HG02571 (cell line): Measurements from ENCODE around the gene ZMYND8.
A peak's percentile ranks its signal among the peaks of the same experiment; 100 is the strongest.
"Not testable (repeated sequence)": the region's sequence is repeated elsewhere in the genome, so short reads cannot be mapped to it uniquely, and the experiment has no call there.

Experiments used
- ATAC-seq: cut with Tn5 transposase; IDR thresholded peaks from one replicate; pipeline ENCODE4 v1.9.1; 2021; ENCODE audit warnings: mild to moderate bottlenecking, moderate library complexity; ENCODE audit not compliant: unreplicated experiment

ZMYND8 gene

DNA sequence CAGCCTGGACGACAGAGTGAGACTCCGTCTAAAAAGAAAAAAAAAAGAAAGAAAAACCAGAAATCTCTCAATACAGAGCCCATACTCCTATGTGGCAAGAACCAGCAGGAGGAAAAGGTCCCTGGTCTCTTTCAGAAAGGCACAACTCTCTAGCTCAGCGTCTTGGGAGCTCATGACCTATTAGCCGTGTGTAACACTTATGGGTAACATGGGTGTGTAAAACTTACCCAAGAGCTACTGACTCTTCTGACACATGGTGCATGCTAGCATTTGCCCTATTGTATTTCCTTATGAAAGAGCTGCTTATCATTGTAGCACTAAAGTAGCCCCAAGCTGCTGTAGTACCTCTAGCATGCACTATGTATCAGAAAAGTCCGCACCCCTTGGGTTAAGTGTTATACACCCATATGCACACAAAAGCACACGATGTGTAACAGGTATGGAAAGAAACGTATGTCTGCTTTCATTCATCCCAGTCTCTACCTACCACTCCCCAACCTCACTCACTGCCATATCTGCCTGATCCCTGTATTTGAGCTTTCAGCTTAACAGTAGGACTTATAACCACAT lies 85.4 kb downstream of the ZMYND8 start:
- ATAC-seq, result no peak

DNA sequence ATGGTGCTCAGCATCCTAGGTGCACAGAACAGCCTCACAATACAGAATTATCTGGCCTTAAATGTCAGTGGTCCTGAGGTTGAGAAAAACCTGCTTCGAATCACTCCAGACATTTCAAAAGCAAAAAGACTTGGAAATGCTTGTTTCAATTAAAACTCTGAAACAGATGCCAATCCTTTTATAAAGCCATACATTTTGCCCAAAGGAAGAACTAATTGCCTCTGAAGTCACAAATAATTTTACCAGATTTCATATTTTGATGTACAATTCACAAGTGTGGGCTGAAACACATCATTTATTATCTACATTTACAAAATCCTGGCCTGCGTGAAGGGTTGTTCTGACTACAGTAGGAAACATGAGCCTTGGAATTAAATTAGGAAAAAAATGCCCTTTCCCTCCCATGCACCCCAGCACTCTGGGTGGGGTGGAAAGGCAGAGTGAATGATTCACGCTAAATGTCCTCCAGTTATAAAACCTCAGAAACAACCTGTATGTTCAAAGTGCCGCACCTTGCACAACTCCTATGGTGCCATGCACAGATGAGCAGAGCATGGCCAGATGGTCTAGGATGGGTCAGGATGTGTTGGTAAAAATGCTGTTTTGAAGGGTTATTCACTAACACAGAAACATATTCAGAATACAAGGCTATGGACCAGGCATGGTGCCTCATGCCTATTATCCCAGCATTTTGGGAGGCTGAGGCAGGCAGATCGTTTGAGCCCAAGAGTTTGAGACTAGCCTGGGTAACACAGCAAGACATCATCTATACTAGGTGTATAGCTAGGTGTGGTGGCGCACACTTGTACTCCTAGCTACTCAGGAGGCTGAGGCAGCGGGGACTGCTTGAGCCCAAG lies 87.0 kb downstream of the ZMYND8 start:
- ATAC-seq, result no peak

DNA sequence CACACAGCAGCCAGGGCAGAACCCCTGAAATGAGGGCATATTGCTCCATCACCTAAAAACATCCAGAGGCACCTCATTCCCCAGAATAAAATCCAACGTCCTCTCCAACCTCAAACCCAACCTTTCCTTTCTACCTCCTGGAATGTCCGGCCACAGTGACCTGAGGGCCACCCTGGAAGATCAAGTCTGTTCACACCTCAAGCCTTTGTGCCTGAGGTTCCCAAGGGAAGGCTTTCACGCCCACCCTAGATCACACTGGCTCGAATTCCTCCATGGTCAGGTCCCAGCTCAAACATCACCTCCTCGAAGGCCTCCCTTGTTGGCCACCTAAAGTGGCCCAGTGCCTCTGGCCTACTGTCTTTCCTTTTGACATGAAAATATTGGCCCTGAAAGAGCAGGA lies 88.9 kb downstream of the ZMYND8 start:
- ATAC-seq, result no peak

DNA sequence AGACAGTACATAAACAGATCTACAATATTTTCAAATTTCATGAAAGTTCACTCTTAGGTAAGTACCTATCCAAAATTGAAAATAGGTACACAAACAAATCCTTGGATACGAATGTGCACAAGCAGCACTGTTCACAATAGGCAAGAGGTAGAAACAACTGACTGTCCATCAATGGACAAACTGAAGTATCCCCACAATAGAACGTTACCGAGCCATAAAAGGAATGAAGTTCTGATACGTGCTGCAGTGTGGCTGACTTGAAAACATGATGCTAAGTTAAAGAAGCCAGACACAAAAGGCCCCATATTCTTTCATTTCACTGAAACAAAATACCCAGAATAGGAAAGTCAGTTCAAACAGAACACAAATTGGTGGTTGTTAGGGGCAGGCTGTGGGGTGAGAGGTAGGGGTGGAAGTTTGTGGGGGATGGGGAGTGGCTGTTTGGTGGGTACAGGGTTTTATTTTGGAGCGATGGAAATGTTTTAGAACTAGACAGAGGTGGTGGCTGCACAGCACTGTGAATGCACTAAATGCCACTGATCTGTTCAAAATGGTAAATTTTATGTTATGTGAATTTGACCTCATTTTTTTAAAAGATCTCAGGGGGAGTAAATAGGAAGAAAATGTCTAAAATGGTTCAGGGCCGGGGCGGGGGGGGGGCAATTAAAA lies 89.5 kb downstream of the ZMYND8 start:
- no peak for ATAC-seq

DNA sequence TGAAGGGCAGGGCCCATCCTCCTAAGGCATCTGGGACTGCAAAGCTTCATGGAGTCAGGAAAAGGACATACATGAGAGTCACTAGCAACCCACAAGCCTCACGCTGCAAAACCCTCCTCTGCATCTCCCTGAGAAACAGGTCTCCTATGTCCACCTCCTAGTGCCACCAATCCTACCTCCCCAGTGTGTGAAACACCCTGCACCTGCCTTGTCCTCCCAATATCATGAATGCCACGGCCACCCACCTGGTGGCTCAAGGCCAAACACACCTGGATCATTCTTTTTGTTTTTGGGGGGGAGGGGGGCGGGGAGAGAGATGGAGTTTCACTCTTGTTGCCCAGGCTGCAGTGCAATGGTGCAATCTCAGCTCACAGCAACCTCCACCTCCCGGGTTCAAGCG lies 90.5 kb downstream of the ZMYND8 start:
- no peak for ATAC-seq

DNA sequence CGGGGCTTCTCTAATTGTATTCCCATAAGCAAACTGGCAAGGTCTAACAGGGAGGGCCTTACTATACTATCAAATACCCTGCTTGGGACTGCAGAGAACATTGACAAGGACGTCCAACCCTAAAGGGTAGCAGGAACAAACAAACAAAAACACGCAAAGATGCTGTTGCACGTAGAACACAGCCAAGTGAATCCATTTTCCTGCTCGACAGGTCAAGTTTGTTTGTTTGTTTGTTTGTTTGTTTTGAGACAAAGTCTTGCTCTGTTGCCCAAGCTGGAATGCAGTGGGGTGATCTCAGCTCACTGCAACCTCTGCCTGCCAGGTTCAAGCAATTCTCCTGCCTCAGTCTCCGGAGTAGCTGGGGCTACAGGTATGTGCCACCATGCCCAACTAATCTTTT lies 91.3 kb downstream of the ZMYND8 start:
- ATAC-seq, result no peak

DNA sequence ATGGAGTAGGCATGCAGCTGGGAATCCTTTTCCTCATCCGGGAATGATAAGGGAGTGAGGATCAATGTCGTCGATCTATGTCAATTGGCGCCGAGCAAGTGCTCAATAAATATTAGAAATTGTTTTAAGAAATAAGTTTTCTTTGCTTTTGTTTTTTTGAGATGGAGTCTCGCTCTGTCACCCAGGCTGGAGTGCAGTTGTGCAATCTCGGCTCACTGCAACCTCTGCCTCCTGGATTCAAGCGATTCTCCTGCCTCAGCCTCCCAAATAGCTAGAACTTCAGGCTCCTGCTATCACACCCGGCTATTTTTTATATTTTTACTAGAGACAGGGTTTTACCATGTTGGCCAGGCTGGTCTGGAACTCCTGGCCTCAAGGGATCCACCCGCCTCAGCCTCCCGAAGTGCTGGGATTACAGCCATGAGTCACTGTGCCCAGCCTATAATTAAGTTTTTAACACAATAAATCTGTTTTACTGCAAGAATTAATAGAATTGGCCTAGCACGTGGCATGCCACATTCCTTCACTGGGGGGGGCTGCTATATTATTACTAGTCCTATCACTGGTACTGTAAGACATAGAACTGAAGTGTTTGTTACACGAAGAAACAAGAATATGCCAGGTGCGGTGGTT lies 92.2 kb downstream of the ZMYND8 start:
- not testable (repeated sequence) for ATAC-seq

DNA sequence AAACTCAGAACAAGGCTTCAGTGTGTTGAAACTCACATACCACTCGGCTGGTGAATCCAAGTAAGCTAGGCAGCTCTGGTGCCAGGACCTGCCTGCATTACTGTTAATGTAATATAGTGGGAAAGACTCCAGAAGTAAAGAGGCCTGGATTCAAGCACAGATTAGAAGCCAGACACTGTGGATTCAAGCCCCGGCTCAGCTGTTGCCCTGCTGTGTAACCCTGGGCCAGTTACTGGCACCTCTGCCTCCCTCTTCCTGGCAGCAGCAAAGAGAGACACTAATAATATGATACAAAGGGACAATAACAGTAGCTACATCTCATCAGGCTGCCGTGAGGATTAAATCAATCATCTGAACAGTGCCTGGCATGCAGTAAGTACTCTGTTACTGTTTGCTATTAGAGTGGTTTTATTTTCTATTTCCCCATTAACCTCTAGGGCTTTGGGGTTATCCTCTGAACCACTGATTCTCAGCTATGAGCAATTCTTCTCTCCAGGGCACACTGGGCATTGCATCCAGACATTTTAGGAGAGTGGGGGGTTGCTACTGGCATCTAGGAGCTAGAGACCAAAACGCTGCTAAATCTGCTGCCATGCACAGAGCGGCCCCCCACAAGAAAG lies 92.9 kb downstream of the ZMYND8 start:
- ATAC-seq, result no peak

DNA sequence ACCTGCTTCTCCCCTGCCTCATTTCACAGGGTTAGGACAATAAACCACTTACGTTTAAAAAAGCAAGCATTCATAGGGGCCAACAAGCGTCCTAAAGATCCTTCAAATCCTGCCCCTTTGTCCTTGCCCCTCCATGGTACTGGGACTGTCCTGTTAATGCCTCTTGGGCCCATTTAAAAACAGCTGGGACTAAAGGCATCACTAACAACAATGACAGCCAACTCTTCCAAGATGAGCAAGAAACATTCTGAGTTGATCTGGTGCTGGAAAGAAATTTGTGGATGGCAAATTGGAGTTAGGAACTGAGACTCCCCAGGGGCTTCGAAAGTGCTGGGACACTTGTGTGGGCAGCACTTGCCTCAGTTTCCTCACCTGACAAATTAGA lies 93.4 kb downstream of the ZMYND8 start:
- no peak for ATAC-seq

DNA sequence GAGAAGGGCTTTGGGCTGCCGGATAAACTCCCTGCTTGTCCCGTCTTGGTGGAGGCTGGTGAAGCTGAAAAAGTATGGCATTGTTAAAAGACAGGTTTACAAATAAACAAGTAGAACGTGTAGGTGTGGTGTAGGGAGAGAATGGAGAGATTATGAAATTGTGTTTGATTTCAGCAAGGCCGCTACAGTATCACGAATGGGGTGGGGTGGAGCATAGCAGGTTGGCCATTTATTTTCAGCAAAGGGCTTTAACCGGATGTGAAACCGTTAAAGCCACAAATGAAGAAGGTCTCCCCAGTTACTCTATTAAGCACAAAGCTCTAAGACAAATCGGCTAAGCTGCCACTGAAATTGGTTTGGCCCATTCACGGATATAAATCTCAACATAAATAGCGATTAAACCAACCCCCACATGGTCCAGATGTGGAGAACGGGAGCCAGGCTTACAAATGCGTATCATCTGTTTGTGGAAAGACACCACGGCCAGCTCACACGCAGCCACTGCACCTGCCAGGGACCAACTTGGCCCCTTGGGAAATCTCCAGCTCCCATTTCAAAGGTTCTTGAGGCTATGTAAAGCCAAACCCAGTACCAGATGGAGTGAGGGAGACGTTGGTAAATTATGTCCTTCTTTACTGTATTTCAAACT lies 94.0 kb downstream of the ZMYND8 start:
- no peak for ATAC-seq

DNA sequence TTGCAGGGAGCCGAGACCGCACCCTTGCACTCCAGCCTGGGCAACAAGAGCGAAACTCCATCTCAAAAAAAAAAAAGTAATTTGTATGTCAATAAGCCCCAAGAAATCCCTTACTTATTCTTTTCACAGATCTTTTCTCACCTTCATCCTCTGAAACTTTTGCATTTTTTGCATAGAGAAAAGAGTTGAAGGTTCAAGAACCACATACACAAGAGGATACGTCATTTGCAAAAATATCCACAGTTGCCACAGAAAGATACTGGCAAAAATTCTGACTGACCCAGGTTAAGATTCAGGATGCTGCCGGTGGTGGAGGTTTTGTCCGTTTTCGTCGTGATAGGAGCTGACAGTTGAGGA lies 94.5 kb downstream of the ZMYND8 start:
- ATAC-seq, result no peak

DNA sequence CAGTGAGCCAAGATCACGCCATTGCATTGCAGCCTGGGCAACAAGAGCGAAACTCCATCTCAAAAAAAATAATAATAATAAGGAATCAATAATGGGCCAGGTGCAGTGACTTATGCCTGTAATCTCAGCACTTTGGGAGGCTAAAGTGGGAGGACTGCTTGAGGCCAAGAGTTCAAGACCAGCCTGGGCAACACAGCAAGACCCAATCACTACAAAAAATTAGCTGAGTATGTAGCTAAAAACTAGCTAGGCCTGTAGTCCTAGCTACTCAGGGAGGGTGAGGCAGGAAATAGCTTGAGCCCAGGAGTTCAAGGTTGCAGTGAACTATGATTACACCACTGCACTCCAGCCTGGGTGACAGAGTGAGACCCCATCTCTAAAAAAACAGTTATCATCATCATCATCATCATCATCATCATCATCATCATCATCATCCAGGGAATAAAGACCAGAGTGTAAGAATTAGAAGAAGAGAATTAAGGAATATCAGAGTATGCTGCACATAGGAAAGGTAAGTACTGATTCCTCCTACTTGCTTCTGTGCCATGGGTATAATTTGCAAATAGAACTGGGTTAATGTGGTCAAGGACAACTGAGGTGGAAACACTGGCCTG lies 95.2 kb downstream of the ZMYND8 start:
- not testable (repeated sequence) for ATAC-seq

DNA sequence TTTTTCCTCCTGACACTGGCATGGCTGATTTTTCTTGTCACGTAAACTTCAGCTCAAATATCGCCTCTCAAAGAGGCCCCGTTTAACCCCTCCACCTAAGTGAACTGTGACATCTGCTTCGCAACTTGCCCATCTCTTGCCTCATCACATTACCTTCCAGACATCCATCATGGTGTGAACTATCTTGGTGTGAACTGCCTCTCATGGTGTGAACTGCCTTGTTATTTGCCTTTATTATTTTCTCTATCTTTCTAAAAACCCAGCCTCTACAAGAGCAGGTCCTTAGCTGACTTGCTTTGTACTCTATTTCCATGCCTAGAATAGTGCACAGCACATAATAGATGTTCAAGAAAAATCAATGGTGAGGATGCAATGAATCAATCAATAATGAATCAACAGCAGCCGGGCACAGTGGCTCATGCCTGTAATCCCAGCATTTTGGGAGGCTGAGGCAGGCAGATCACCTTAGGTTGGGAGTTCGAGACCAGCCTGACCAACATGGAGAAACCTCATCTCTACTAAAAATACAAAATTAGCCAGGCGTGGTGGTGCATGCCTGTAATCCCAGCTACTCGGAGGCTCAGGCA lies 95.9 kb downstream of the ZMYND8 start:
- not testable (repeated sequence) for ATAC-seq

DNA sequence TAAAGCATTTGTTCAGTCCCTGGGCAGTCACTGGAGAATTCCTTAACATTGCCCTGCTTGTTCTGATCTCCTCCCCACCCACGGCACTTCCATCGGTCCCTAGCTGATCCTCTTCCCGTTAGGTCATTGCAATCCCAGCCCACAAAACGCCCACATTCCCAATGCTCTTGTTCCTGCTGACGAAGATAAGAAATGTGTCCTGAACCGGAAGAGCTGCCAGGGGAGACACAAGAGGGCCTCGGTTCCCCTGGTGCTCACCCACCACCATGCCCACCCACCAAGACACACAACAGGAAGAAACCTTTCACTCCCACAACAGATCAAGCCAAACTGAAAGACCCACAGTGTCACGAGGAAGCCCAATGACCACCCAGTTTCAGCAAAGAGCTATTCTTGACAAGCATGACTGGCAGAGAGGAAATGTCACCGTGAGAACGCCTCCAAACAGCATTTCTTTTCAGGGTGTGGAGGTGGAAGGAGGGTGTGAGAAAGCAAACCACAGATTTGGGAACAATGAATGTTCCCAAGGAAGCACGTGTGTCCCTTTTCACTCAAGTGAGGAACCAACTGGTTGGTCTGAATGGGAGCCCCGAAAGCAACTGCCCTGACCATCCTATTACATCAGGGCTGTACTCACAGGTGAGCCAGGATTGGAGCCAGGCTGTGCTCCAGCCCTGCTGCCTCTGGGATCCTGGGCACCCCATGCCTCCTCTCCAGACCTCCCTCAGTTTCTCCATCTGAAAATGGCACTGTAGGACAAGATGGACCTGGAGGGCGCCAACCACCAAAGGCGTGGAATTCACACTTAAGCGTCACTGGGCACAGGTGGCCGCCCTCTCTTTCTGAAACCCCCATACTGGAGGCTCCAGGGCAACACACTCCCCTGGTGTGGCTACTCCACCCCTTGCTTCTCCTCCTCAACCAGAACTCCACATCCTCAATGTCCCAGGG lies 97.5 kb downstream of the ZMYND8 start:
- peak; percentile 40 for ATAC-seq

DNA sequence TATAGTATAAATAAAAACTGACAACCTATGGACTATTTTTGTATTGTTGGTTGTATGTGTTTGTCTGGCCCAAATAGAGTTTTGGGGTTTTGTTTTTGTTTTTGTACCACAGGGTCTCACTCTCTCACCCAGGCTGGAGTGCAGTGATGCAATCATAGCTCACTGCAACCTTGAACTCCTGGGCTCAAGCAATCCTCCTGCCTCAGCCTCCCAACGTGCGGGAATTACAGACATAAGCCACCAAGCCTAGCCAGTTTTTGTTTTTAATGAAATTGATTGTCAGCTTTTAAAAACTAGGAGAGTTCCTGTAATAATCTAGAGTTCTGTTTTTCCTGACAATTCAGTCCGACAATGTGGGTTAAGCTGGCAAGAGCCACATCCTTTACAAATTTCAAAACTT lies 98.7 kb downstream of the ZMYND8 start:
- no peak for ATAC-seq

DNA sequence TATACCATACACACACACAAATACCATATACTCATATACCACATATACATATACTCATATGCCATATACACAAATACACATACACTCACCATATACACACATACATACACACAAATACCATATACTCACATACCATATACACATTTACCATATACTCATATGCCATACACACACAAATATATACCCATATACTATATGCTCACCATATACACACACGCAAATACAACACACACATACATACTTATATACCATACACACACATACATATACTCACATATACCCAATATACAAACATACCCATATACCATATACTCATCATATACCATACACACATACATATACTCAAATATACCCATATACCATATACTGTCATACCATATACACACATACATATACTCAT lies 99.2 kb downstream of the ZMYND8 start:
- ATAC-seq, result no peak

DNA sequence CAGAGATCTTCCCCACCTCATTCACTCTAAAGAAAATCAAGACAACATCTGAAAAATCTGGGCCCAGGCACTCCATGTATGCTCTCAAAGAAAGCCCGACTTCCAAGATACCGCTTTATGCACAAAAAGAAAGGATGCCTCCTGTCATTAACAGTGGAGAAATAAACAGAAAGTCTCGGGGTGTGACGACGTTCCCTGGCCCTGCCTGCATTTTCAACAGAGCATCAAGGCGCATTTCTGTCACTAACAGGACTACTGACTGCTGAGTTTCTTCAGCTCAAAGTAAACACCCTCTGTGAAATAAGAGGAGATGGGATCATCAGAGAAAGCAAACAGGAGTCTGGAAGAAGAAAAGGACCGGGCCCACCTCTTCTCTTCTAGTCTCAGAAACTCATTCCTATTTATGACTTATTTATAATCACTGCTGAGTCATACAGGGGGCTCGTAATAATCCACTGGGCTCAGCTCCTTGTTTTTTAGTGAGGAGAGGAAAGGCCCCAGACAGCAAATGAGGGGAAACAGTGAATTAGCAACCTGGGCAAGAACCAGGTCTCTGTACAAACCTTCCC lies 99.7 kb downstream of the ZMYND8 start:
- no peak for ATAC-seq

DNA sequence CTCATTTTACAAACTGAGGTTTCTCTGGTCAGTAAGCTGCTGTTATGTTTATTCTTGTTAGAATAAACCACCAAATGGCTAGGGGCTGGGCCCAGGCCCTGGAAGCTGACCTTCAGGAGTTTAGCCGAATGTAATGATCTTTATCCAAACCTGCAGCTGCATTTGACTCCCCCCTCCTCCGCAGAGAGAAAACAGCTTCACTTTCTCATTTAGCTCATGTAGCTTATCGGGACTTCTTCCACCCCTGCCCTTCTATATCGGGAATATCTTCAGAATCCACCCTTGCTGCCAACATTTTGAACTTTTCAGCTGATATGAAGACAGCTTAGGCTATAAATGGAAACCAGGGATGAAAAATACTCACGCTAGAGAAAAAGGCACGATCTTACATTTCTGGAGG lies 102.6 kb downstream of the ZMYND8 start:
- no peak for ATAC-seq

DNA sequence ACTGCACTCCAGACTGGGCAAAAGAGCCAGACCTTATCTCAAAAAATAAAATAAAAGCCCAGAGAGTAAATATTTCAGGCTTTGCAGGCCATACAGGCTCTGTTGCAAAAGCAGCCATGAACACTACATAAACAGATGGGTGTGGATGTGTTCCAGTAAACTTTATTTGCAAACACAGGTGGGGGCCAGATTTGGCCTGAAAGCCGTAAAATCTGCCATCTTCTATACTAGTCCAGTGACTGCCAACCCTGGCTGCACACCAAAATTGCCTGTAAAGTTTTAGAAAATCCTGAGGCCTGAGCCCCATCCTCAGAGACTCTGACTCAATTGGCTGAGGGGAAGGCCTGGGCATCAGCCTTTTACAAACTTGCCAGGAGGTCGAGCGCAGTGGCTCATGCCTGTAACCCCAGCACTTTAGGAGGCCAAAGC lies 103.6 kb downstream of the ZMYND8 start:
- no peak for ATAC-seq
